ENCODE data around the gene CD82.

Gene CD82

GRCh38 chr11:44631831-44632230 lies 66.4 kb downstream of the CD82 start:
- no peak overlapping the region for H3K4me3 ChIP-seq (ENCODE audit: low read depth, low read length)
- in situ Hi-C loops (cut with HindIII; ENCODE audit: low sequenced_read_pairs): loop anchor here (5.0 kb wide), 1 partner anchor 260 kb away; no protein-coding TSS in a partner anchor
- DNase-seq (ENCODE audit: low read depth): no peak
- TF ChIP-seq CTCF (IDR thresholded peaks at IDR 0.05; ENCODE audit: low read depth, low read length, missing control alignments): no peak

- in situ Hi-C loops (cut with HindIII; ENCODE audit: low sequenced_read_pairs): loop anchor here (5.0 kb wide), 1 partner anchor 260 kb away; no protein-coding TSS in a partner anchor
- no peak for DNase-seq (ENCODE audit: low read depth)
- TF ChIP-seq CTCF (IDR thresholded peaks at IDR 0.05; ENCODE audit: low read depth, low read length, missing control alignments): peak; percentile 47
- no peak overlapping the region for H3K4me3 ChIP-seq (ENCODE audit: low read depth, low read length)
Observed at GRCh38 chr11:44632466-44633123, 67.1 kb downstream of the CD82 start.

- peak; percentile 26 for TF ChIP-seq CTCF (IDR thresholded peaks at IDR 0.05; ENCODE audit: low read depth, low read length, missing control alignments)
- DNase-seq (ENCODE audit: low read depth): no peak
- no peak overlapping the region for H3K4me3 ChIP-seq (ENCODE audit: low read depth, low read length)
- in situ Hi-C loops (cut with HindIII; ENCODE audit: low sequenced_read_pairs): loop anchor here (5.0 kb wide), 1 partner anchor 259 kb away; no protein-coding TSS in a partner anchor
Observed at GRCh38 chr11:44633641-44634040, 68.2 kb downstream of the CD82 start.

- in situ Hi-C loops (cut with HindIII; ENCODE audit: low sequenced_read_pairs): loop anchor here (5.0 kb wide), 1 partner anchor 258 kb away; no protein-coding TSS in a partner anchor
- peak; percentile 19 for DNase-seq (ENCODE audit: low read depth)
- no peak for TF ChIP-seq CTCF (IDR thresholded peaks at IDR 0.05; ENCODE audit: low read depth, low read length, missing control alignments)
- H3K4me3 ChIP-seq (ENCODE audit: low read depth, low read length): no peak overlapping the region
Observed at GRCh38 chr11:44634401-44635281, 69.2 kb downstream of the CD82 start.

GRCh38 chr11:44637487-44637886 lies 72.0 kb downstream of the CD82 start:
- no peak overlapping the region for H3K4me3 ChIP-seq (ENCODE audit: low read depth, low read length)
- DNase-seq (ENCODE audit: low read depth): no peak
- TF ChIP-seq CTCF (IDR thresholded peaks at IDR 0.05; ENCODE audit: low read depth, low read length, missing control alignments): no peak
- in situ Hi-C loops (cut with HindIII; ENCODE audit: low sequenced_read_pairs): no loop called here

- no peak for TF ChIP-seq CTCF (IDR thresholded peaks at IDR 0.05; ENCODE audit: low read depth, low read length, missing control alignments)
- no peak overlapping the region for H3K4me3 ChIP-seq (ENCODE audit: low read depth, low read length)
- in situ Hi-C loops (cut with HindIII; ENCODE audit: low sequenced_read_pairs): no loop called here
- DNase-seq (ENCODE audit: low read depth): no peak
Observed at GRCh38 chr11:44638032-44638431, 72.6 kb downstream of the CD82 start.
